GM21447 (cell line): ENCODE measurements around the gene TENM4.

Experiments
- ATAC-seq: cut with Tn5 transposase; IDR thresholded peaks from one replicate; pipeline ENCODE4 v1.9.1; 2021; ENCODE audit not compliant: unreplicated experiment

Gene TENM4

GRCh38 chr11:79440571-79441460, at the start of gene TENM4:
TENM4 (minus strand) TSS chr11:79441030; CDS start chr11:79069944, 371,086 bp downstream.
- no peak for ATAC-seq

GRCh38 chr11:79488286-79488685, 47.5 kb upstream of the TENM4 start:
- no peak for ATAC-seq

GRCh38 chr11:79487412-79487811, 46.6 kb upstream of the TENM4 start:
- ATAC-seq: no peak

- ATAC-seq: no peak
Measured at GRCh38 chr11:79486242-79486984, 45.6 kb upstream of the TENM4 start.

- ATAC-seq: no peak
Measured at GRCh38 chr11:79485694-79486093, 44.9 kb upstream of the TENM4 start.

- no peak for ATAC-seq
Measured at GRCh38 chr11:79484872-79485271, 44.0 kb upstream of the TENM4 start.

- peak; percentile 84 for ATAC-seq
Measured at GRCh38 chr11:79482800-79483199, 42.0 kb upstream of the TENM4 start.

GRCh38 chr11:79481795-79482194, 41.0 kb upstream of the TENM4 start:
- ATAC-seq: peak; percentile 40

GRCh38 chr11:79480864-79481263, 40.0 kb upstream of the TENM4 start:
- ATAC-seq: no peak

GRCh38 chr11:79472819-79473529, 32.1 kb upstream of the TENM4 start:
- ATAC-seq: no peak

GRCh38 chr11:79471071-79471844, 30.4 kb upstream of the TENM4 start:
- ATAC-seq: no peak

- ATAC-seq: no peak
Measured at GRCh38 chr11:79470161-79470560, 29.3 kb upstream of the TENM4 start.

GRCh38 chr11:79467761-79468160, 26.9 kb upstream of the TENM4 start:
- no peak for ATAC-seq

- no peak for ATAC-seq
Measured at GRCh38 chr11:79466411-79466810, 25.6 kb upstream of the TENM4 start.

GRCh38 chr11:79465160-79465559, 24.3 kb upstream of the TENM4 start:
- ATAC-seq: no peak

GRCh38 chr11:79461666-79462645, 21.1 kb upstream of the TENM4 start:
- no peak for ATAC-seq

- no peak for ATAC-seq
Measured at GRCh38 chr11:79461144-79461543, 20.3 kb upstream of the TENM4 start.

- no peak for ATAC-seq
Measured at GRCh38 chr11:79458709-79459108, 17.9 kb upstream of the TENM4 start.

GRCh38 chr11:79456501-79456900, 15.7 kb upstream of the TENM4 start:
- no peak for ATAC-seq

- ATAC-seq: no peak
Measured at GRCh38 chr11:79453617-79454016, 12.8 kb upstream of the TENM4 start.
